KBM-7 (cell line): Measurements from ENCODE around the gene ZBTB7C.

ENCODE experiments used
- DNase-seq: peaks from one replicate; pipeline ENCODE4 v3.0.0-alpha.2; 2015
- in situ Hi-C: fragments of 300-500 bp; cut with MboI; formaldehyde crosslinking; loops from 2 replicates; pipeline ENCODE4 v1.14.3; 2020; ENCODE audit warnings: low sequenced_read_pairs, low pct_unique_long_range_greater_than_20kb, mixed read lengths

Gene ZBTB7C

DNA sequence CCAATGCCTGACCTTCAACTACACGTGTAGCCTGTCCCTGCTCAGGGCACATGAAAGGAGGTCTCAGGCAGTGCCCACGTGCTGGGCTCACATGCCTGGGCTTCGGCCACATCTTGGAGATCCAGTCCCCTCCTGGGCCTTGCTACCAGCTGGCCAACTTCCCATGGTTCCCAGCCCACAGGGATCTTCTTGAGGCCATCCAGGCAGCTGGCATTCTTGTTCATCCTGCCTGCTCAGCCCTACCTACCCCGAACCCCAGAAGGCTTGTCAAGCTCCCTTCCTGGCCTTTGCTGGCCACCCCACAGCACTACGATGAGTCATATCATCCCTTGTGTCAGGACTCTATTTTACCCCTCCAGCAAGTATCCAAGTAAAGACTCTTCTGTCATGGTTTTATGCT lies 97.1 kb downstream of the ZBTB7C start:
- no peak for DNase-seq
- in situ Hi-C loops = no loop called here

DNA sequence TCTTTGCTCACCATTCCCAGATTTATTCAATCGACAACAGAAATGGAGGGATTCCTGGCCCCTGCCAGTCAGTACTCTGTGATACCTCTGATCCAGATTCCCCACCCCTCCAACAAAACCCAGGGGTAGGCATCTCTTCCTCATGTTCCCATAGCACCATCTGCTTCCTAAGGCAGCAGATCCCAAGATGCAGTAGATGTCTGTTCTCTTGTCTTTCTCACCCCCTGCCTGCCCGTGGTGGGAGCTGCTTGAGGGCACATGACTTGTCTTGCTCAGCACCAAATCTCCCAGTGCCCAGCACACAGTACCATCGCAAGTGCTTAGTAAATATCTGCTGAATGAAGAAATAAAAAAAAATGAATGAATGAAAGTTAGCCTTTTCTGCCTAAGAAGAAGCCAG lies 98.2 kb downstream of the ZBTB7C start:
- DNase-seq = no peak
- in situ Hi-C loops = no loop called here

DNA sequence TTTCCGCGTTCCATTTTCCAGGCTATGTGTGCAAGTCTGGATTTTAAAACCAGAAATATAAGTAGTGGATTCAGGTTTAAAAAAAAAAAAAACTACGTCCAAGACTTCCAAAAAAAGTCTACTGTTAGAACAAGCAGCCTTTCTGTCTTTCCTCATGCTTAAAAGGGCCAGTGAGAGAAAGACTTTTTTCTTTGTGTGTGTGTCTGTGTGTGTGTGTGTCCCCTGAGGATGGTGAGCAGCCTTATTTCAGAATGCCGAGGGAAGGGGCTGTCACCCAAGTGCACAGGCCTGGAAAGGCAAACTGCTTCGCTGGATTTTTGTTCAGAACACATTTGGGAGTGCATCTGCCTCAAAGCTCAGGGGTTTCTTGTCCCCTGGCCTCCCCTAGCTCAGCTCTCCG lies 98.8 kb downstream of the ZBTB7C start:
- DNase-seq = no peak
- in situ Hi-C loops = no loop called here

DNA sequence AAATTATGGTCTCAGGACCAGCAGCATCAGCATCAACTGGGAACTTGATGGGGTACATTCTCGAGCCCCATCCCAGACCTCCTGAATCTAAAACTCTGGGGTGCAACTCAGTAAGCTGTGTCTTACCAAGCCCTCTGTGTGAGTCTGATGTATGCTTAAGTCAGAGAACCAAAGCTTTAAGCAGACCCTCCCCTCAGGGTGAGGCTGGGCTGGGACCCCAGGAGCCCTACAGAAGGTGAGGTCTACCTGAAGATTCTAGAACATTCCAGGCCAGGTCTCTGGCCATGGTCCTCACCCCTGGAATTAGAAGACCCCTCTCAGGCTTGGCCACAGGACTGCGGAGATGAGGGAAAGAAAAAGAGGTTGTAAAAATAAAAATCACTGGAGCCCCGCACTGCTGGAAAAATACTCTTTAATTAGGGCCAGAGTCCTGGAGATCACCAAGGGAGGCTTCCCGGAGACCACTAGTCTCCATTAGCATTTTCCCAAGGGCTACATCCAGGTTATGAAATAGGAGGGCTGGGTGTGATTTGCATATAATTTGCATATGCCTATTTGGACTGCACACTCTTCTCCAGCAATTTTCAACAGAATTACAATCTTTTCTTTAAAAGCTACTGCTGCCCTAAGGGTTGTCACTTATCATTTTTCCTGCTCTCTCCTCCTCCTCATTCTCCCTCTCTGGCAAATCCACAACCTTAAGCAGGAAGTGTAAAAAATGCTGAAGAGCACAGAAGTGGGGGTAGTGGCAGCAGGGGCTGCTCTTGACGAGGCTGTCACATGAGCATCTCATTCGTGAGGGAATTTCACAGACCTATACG lies 100.2 kb downstream of the ZBTB7C start:
- DNase-seq = no peak
- in situ Hi-C loops = no loop called here

DNA sequence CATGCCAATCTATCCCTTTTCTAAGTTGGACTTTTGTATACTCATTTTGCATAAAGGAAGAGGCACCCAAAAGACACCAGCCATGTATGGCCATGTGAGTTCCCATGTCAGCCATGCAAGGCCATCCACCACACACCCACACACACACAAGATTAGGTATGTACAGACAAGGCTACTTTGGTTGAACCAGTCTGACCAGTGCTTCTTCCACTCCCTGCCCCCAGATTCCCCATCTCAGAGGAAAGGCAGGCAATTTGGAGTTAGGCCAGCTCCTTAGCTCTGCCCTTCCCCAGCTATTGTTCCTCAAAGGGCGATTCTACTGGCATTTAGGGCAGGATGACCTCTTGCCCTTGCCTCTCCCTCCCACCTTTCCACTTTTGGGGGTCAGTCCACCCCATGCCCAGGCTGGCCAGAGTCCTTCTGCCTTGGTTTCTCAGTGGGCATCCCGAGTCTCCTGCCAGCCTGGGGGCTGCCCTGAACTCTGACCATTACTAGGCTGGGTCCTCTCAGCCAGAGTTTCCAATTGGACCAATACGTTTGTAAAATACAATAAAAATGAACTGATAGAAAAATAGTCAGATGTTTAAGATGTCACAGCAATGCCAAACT lies 101.1 kb downstream of the ZBTB7C start:
- no peak for DNase-seq
- in situ Hi-C loops = no loop called here

DNA sequence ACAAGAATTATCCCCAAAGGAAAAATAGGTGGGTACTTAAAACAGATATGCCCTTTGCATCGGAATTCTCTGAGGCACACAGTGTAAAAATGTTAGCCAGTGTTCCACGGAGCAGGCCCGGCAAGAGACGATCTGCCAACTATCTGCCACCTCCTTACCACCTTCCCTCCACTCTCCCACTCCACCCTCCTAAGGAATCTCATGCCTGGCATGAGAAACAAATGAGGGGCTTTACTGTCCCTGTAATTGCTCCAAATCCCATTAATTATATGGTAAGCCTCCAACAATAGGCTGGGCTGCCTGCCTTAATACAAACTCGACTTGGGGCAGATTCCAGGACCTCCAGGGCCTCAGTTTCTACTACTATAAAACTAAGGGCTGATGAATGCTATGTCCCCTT lies 102.3 kb downstream of the ZBTB7C start:
- no peak for DNase-seq
- in situ Hi-C loops = no loop called here

DNA sequence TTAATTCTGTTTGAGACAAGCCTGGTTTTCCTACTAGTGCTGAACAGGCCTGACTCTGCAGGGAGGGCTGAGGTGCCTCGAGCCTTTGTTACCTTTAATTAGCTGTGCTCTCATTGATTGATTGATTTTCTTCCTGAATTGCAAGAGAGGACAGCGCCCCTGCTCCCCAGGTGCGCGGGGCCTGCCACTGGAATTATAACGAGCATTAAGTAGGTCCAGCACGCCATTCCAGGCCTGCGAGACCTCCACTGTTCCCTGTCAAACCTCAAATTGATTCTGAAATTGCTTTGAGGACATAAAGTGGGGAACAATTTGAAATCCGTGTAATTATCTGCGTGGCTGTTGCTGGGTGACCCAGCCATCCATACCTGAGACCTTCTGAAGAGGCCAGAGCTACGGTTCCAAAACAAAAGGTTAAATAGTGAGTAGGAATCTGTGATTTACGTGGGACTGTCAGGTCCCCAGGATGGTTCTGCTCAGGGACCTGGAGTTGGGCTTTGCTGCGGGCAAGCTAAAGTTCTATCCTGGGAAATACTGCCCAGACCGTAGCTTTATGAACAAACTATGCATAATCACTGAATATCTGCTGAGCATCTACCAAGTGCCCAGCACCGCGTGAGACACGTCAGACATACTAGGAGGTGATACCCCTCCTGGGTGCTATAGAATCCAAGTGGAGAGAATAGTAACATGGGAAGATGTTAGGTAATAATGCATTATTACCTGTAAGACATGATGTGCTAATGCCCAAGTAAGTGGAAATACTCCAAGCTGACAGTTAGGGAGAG lies 104.1 kb downstream of the ZBTB7C start:
- in situ Hi-C loops = no loop called here
- DNase-seq = no peak

DNA sequence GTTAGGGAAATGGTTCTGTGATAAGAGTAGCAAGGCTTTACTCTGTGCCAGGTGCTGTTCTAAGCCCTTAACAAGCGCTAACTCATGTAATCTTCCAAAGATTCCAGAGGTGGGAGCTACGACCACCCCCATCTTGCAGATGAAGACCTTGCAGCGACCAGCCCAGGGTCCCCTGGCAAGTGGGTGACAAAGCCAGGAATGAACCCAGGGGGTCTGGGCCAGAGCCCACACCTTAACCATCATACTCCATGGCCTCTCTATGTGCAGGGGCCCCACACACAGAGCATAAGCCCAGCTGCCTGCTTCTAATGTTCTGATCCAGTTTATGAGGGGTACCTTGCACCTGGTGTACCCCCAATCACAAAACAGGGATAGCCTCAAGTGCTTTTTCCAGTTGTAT lies 105.3 kb downstream of the ZBTB7C start:
- DNase-seq = no peak
- in situ Hi-C loops = no loop called here

DNA sequence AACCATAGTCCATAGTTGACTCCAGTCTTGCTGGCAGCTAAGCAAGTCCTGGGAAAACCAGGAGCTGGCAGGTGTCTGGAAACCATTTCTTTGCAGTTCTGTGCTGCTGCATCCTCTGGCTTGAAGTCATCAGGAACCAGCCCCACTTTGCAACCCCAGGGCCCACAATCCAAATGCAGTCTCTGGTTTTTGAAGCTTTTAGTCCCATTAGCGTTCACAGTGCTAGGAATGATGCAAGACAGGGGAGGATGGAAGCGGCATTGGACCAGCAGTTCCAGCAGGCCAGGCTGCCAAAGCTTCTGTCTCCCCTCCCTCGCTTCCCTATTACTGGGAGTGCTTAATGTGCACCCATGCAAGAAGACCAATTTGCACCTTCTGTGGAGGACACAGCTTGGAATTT lies 106.4 kb downstream of the ZBTB7C start:
- no peak for DNase-seq
- in situ Hi-C loops = no loop called here

DNA sequence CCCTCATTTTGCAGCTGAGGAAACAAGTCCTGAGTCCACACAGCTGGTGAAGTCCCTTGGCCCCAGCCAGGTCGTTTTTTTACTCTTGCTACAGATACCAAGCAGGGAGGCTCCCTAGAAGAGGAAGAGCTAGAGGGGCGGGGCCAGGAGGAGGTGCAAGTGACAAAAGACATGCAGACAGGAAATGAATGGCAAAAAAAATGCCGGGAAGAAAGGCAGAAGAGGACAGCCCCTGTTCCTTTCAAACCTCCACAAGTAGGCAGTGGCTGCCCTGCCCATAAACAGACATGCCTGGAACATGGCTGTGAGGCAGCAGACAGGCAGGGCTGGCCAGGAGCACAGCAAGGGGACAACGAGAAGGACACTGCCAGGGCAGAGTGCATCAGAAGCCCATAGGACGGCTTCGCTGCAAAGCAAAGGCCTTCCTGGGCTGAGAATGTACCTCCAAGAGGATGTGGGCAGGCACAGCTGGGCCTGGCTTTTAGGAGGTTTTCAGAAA lies 108.7 kb downstream of the ZBTB7C start:
- peak; percentile 85 for DNase-seq
- in situ Hi-C loops = no loop called here

DNA sequence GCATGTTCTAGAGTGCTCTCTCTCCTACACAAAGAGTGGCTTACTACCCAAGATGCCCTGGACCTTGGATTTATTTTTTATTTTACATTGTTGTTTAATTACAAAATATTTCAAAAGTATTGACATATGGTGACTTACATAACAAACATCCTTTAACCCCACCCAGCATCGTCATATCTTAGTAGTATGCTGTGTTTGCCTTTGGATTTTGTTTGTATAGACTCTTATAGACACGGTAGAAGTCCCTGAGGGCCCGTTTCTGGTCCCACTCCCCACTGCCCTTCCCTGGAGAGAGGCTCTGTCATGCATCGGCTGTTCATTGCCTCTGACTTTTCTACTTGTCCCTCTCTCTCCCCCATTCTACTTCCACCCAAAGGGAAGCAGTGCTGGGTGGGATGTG lies 112.0 kb downstream of the ZBTB7C start:
- in situ Hi-C loops = no loop called here

DNA sequence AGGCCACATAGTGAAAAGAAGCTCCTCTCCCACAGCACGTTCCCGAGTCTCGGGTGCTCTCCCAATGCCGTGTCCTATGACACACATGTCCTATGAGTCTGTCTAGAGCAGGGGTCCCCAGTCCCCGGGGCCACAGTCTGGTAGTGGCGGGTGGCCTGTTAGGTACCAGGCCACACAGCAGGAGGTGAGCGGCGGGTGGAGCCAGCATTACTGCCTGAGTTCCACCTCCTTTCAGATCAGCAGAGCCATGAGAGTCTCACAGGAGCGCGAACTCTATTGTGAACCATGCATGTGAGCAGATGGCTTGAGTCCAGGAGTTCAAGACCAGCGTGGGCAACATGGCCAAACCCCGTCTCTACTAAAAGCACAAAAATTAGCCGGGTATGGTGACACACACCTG lies 112.6 kb downstream of the ZBTB7C start:
- DNase-seq = no peak
- in situ Hi-C loops = no loop called here

More for the DNA sequence above, 112.0 kb downstream of the ZBTB7C start:
- DNase-seq = no peak

DNA sequence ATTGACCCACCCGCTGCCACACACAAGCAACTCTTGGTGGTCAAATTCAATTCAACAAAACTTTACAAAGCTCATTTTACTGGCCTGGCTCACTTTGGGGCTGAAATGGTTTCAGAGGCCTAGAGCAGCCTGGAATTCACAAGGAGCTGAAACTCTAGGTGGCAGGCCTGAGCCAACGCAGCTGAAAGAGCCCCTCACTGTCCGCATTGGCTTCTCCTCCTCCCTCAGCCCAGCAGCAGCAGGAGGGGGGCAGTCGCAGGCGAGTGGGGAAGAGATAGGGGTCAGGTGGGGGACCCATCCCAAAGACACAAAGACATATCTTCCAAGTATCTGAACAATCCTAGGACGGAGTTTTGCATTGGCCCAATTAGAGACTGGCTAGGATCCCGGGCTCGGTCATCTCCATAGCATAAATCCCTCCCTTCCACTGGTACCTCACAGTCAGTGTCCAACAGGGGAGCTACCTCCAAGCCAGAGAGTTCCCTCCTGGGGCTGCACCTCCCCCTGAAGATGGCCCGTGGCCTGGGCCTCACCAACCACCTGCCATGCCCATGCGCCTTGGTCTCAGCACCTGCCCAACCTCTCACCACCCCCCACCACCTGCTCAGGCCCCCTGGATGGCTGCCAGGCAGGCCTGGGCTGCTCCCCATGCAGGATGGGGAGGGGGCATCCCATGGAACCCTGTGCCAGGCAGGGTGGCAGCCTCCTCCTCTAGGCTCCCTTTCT lies 113.4 kb downstream of the ZBTB7C start:
- in situ Hi-C loops = no loop called here
- DNase-seq = no peak

DNA sequence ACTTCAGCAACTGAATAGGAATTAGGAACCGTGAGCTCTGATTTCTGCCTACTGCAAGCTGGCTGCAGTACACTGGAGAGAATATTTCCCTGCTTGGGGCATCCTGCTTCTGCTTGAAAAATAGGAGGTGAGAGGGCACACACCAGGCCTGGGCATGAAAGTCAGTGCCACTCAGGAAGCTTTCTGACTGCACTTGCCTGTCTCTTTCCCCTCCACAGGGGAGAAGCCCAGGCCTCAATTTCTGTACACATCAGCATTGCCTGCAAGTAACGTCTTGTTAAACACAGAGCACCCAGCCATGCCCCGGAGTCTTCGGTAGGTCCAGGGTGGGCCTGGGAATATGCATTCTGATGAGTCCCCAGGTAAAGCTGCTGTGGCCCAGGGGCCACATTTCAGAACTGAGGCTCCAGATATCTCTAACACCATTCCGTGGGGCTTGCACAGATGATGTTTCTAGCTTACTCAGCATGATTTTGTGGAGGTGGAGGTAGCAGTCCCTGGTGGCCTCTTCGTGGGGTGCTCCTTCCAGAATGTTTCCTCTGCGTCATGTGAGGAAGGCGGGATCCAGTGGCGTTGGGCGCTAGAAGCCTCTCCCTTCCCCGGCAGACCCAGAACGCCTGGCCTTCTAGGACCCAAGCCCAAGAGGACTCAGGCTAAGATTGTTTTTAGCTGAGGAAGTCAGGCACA lies 114.1 kb downstream of the ZBTB7C start:
- in situ Hi-C loops = no loop called here
- no peak for DNase-seq

DNA sequence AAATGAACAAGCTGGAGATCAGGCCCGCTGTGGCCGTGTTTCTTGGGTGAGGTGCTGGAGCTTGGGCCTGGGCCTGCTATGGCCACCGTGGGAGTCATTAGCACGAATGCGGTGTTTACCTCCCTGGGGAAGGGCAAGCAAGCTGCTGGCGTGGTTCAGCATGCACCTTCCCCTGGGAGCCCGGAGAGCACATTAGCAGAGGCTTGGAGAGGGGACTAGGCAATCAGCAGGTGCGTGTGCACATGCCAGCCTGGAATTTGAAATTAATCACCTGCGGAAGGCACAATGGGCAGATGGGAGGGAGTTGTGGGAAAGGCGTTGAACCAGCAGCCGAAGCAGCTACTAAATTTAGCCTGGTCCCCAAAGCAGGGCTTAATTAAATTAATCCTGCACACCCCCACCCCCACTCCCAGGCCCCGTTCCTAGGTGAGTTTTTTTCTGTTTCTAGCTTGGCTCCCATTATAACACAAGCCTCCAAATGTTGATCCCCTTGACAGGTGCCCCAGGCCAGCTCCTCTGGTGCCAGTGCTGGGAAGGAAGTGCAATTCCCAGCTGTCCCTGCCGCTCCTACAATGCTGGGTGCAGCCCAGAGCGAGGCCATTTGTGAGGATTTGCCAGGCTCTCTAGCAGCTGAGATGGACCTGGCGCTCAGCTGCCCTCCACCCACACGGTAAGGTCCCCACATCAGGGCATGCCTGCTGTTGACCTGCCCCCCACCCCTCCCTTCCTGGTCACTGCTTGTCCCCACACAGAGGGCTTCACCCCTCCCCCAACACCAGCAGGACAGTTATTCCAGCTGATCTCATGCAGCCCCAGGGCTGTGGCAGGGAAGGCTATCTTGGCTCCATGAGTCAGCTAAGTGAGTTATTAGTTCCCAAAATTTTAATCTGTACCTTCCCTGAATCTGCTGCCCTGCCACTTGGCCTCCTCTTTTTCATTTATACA lies 115.0 kb downstream of the ZBTB7C start:
- in situ Hi-C loops = no loop called here
- no peak for DNase-seq

DNA sequence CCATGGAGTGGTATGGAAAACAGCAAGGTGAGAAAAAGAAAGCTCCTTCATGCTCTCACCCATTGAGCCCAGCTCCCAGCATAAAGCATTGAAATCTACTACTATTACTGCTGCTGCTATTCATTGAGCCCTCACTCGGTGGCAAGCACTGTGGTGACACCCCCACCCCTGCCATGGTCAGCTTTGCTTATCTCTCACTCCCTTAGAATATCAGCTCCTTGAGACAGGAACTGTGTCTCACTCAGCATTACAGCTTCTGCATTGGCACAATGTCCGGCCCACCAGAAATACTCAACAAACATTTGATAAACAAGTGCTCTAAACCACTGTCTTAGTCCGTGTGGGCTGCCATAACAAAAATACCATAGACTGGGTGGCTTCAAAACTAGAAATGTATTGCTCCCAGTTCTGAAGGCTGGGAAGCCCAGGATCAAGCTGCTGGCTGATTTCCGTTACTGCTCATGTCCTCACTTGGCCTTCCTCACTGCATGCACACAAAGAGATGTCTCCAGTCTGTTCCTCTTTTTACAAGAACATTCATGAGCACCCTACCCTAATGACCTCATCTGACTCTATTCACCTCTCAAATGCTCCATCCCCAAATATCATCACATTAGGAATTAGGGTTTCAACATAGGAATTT lies 116.3 kb downstream of the ZBTB7C start:
- in situ Hi-C loops = no loop called here
- peak; percentile 83 for DNase-seq

DNA sequence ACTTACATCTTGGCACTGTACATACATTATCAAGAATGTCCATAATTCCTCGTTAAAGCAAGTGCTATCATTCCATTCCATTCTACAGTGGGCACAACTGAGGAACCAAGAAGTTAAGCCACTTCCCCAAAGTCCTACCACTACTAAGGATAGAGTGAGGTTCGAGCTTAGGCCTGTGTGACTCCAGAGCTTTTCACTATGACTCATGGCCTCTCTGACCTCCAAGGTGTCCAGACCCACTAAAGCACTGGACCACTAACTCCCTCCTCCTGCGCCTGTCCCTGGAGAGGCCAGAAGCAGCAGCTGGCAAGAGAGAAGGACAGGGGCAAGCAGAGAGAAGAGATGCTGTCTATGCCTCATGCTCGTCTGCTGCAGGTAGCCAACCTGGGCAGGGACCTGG lies 117.0 kb downstream of the ZBTB7C start:
- in situ Hi-C loops = no loop called here
- DNase-seq = peak; percentile 5
